HCT116 (cell line): ENCODE measurements around the gene DNAJC2. TPM values are rescaled to one million over a fixed set of nuclear protein-coding genes. Genes with fewer than 3 reads are reported as not detected.

Source experiments
- ATAC-seq: fragments of 200-7000 bp; cut with Tn5 transposase; 2 replicates; pipeline ENCODE4 v1.9.1; 2020; ENCODE audit warnings: mild to moderate bottlenecking, moderate library complexity
- BruUV-seq: library from RNA; stranded (reverse); fragments of 400-500 nt; replicated peaks from 2 replicates; lab custom pipeline; 2021; lab: Mats Ljungman, UMichigan
- CTCF ChIA-PET: fragments of 300-600 bp; sonication (Branson Sonifier 250); formaldehyde crosslinking; loops from one replicate; lab custom pipeline; 2021; ENCODE audit warnings: antibody characterized with exemption; lab: Charles Lee
- POLR2A ChIA-PET: fragments of 300-600, 350-600 bp; sonication (Branson Sonifier 250); formaldehyde crosslinking; loops from one replicate; lab custom pipeline; 2021; ENCODE audit warnings: antibody characterized with exemption; lab: Charles Lee
- RAD21 ChIA-PET, 2 experiments: fragments of 300-600 bp; sonication (Branson Sonifier 250); formaldehyde crosslinking; loops; one replicate each; lab custom pipeline; 2023; ENCODE audit warnings: low total read pairs in 2 of 2; ENCODE audit not compliant: uncharacterized antibody in 2 of 2, unreplicated experiment in 2 of 2, low non-redundant PET in 1 of 2; lab: Charles Lee
- DNase-seq: peaks from one replicate; pipeline ENCODE4 v3.0.0-alpha.2; 2010; ENCODE audit warnings: low read depth, low spot score
- H2AFZ ChIP-seq: fragments of 200-600 bp; shearing (Covaris generic), sonication (generic); 2 replicates; pipeline ENCODE4 v1.6.1; 2017; ENCODE audit warnings: low read depth, mixed run types, mixed read lengths, antibody characterized with exemption, low read length; ENCODE audit not compliant: poor library complexity, severe bottlenecking
- H3K27ac ChIP-seq: 2 replicates; pipeline ENCODE4 v1.5.1; 2012; ENCODE audit warnings: low read depth, low read length
- H3K27me3 ChIP-seq: fragments of 200-600 bp; sonication (generic); 2 replicates; pipeline ENCODE4 v1.6.1; 2016; ENCODE audit warnings: mixed run types, low read length, mixed read lengths; ENCODE audit not compliant: insufficient read depth
- H3K36me3 ChIP-seq, 2 experiments: fragments of 200-500 bp in 1 of 2; fragments of 200-600 bp in 1 of 2; sonication (Bioruptor generic) in 1 of 2; sonication (generic) in 1 of 2; 2 replicates each; pipeline versions ENCODE4 v1.5.1 to v1.6.1; 2014 to 2016; ENCODE audit warnings: low read length in 2 of 2, inconsistent platforms in 1 of 2, mixed read lengths in 1 of 2, mixed run types in 1 of 2; ENCODE audit not compliant: insufficient read depth in 2 of 2, control insufficient read depth in 1 of 2
- H3K4me1 ChIP-seq, 2 experiments: fragments of 200-600 bp in 1 of 2; sonication (generic) in 1 of 2; 2 replicates each; pipeline versions ENCODE4 v1.5.1 to v1.6.1; 2012 to 2017; ENCODE audit warnings: low read length in 2 of 2, inconsistent platforms in 1 of 2, mild to moderate bottlenecking in 1 of 2, mixed read lengths in 1 of 2, mixed run types in 1 of 2, moderate library complexity in 1 of 2; ENCODE audit not compliant: insufficient read depth in 2 of 2, control insufficient read depth in 1 of 2
- H3K4me2 ChIP-seq: fragments of 200-600 bp; sonication (generic); 2 replicates; pipeline ENCODE4 v1.6.1; 2017; ENCODE audit warnings: mixed run types, low read length, mixed read lengths
- H3K4me3 ChIP-seq, 2 experiments: fragments of 200-600 bp in 1 of 2; sonication (generic) in 1 of 2; replicated peaks in 1 of 2; 2 replicates each; pipeline ENCODE4 v1.5.1; 2011 to 2016; ENCODE audit warnings: low read length in 2 of 2, control low read depth in 1 of 2, low read depth in 1 of 2, mild to moderate bottlenecking in 1 of 2, mixed read lengths in 1 of 2, mixed run types in 1 of 2
- H3K79me2 ChIP-seq: fragments of 200-600 bp; sonication (generic); 2 replicates; pipeline ENCODE4 v1.6.1; 2017; ENCODE audit warnings: mild to moderate bottlenecking, mixed run types, low read length, moderate library complexity, mixed read lengths; ENCODE audit not compliant: insufficient read depth
- H3K9ac ChIP-seq: fragments of 200-600 bp; sonication (generic); 2 replicates; pipeline ENCODE4 v1.6.1; 2016; ENCODE audit warnings: low read length, mixed read lengths
- H3K9me2 ChIP-seq: fragments of 200-600 bp; sonication (generic), shearing (Covaris generic); 2 replicates; pipeline ENCODE4 v1.6.1; 2017; ENCODE audit warnings: mixed run types, mild to moderate bottlenecking, moderate library complexity; ENCODE audit not compliant: insufficient read depth
- H3K9me3 ChIP-seq, 2 experiments: fragments of 200-500 bp in 1 of 2; fragments of 200-600 bp in 1 of 2; sonication (Bioruptor generic) in 1 of 2; sonication (generic) in 1 of 2; 2 replicates each; pipeline ENCODE4 v1.6.1; 2014 to 2017; ENCODE audit warnings: low read length in 2 of 2, mixed read lengths in 2 of 2, inconsistent platforms in 1 of 2, low read depth in 1 of 2, mild to moderate bottlenecking in 1 of 2, mixed run types in 1 of 2, moderate library complexity in 1 of 2; ENCODE audit not compliant: control insufficient read depth in 1 of 2, insufficient read depth in 1 of 2
- H4K20me1 ChIP-seq: fragments of 200-600 bp; sonication (generic), shearing (Covaris generic); 2 replicates; pipeline ENCODE4 v1.6.1; 2017; ENCODE audit warnings: mixed run types, mild to moderate bottlenecking, moderate library complexity; ENCODE audit not compliant: insufficient read depth
- CBX3 ChIP-seq: IDR thresholded peaks from 2 replicates; pipeline ENCODE4 v1.6.1; 2012; ENCODE audit warnings: low read depth
- CEBPB ChIP-seq: IDR thresholded peaks from 2 replicates; pipeline ENCODE4 v1.6.1; 2012; ENCODE audit warnings: low read depth
- CTCF ChIP-seq, 3 experiments: fragments of 200-600 bp in 1 of 3; sonication (generic) in 1 of 3; IDR thresholded peaks in 2 of 3; conservative IDR thresholded peaks in 1 of 3; 2 replicates each; pipeline ENCODE4 v1.5.1; 2012 to 2017; ENCODE audit warnings: low read depth in 2 of 3, low read length in 2 of 3, antibody characterized with exemption in 1 of 3, borderline replicate concordance in 1 of 3, control low read depth in 1 of 3, mild to moderate bottlenecking in 1 of 3, mixed read lengths in 1 of 3, mixed run types in 1 of 3, moderate library complexity in 1 of 3; ENCODE audit not compliant: insufficient read depth in 1 of 3
- EGR1 ChIP-seq: IDR thresholded peaks from 2 replicates; pipeline ENCODE4 v1.6.1; 2012; ENCODE audit warnings: low read depth
- EZH2 ChIP-seq: fragments of 200-600 bp; sonication (generic); IDR thresholded peaks from 2 replicates; pipeline ENCODE4 v1.6.1; 2017; ENCODE audit warnings: antibody characterized with exemption, mixed run types
- EZH2phosphoT487 ChIP-seq: fragments of 200-600 bp; IDR thresholded peaks from 2 replicates; pipeline ENCODE4 v1.6.1; 2018; ENCODE audit warnings: antibody characterized with exemption, borderline replicate concordance
- FOSL1 ChIP-seq: IDR thresholded peaks from 2 replicates; pipeline ENCODE4 v1.6.1; 2012; ENCODE audit warnings: low read depth
- MAX ChIP-seq: IDR thresholded peaks from 2 replicates; pipeline ENCODE4 v1.6.1; 2012
- POLR2A ChIP-seq: IDR thresholded peaks from 2 replicates; pipeline ENCODE4 v1.7.0; 2011; ENCODE audit warnings: borderline replicate concordance; ENCODE audit not compliant: insufficient read depth, insufficient read length; ENCODE audit errors: extremely low read depth
- POLR2AphosphoS5 ChIP-seq: IDR thresholded peaks from 2 replicates; pipeline ENCODE4 v1.6.1; 2011; ENCODE audit warnings: mild to moderate bottlenecking, low read depth, low read length, moderate library complexity
- RAD21 ChIP-seq: IDR thresholded peaks from 2 replicates; pipeline ENCODE4 v1.6.1; 2012; ENCODE audit warnings: low read depth, mild to moderate bottlenecking
- SIN3A ChIP-seq: IDR thresholded peaks from 2 replicates; pipeline ENCODE4 v1.6.1; 2012; ENCODE audit warnings: low read depth
- SRF ChIP-seq: IDR thresholded peaks from 2 replicates; pipeline ENCODE4 v1.6.1; 2012; ENCODE audit warnings: low read depth
- TCF7L2 ChIP-seq: IDR thresholded peaks from 2 replicates; pipeline ENCODE4 v1.7.0; 2011; ENCODE audit warnings: borderline replicate concordance, inconsistent platforms; ENCODE audit not compliant: insufficient read depth, insufficient read length; ENCODE audit errors: extremely low read depth
- YY1 ChIP-seq: IDR thresholded peaks from 2 replicates; pipeline ENCODE4 v1.6.1; 2011; ENCODE audit warnings: low read length, low read depth, moderate library complexity, mild to moderate bottlenecking; ENCODE audit not compliant: insufficient replicate concordance; ENCODE audit errors: extremely low read depth
- ZBTB33 ChIP-seq: IDR thresholded peaks from 2 replicates; pipeline ENCODE4 v1.6.1; 2011; ENCODE audit warnings: mild to moderate bottlenecking, low read length, moderate library complexity; ENCODE audit not compliant: insufficient replicate concordance; ENCODE audit errors: extremely low read depth
- ZNF274 ChIP-seq: fragments of 200-500 bp; sonication (Bioruptor generic); IDR thresholded peaks from 2 replicates; pipeline ENCODE4 v1.6.1; 2014; ENCODE audit warnings: mild to moderate bottlenecking, low read depth, low read length, inconsistent platforms
- intact Hi-C: fragments of 100-400 bp; cut with micrococcal nuclease; formaldehyde crosslinking; loops from 2 replicates; pipeline ENCODE4 v1.10.0; 2022
- total RNA-seq: library from RNA; stranded (reverse); gene quantifications from one replicate; pipeline ENCODE4 v1.2.1, GENCODE V29; 2021; ENCODE audit not compliant: unreplicated experiment

The DNAJC2 gene
- total RNA-seq, 1 experiment from 2014 or later = 40.2 TPM

GRCh38 chr7:103373866-103374643 is 29.5 kb upstream of the DNAJC2 start:
- H3K36me3 ChIP-seq = peaks cover 0 to 2% of the 10 kb centered on the region in 2 experiments; a peak in 1 of 4 replicates
- DNase-seq = no peak
- H4K20me1 ChIP-seq = no peaks in the 10 kb centered on the region
- 0 out of 2 replicates have a peak, but pooled peaks cover 13% of the 10 kb centered on the region for H3K27me3 ChIP-seq
- H3K9ac ChIP-seq = no peak overlapping the region
- H3K27ac ChIP-seq = no peak overlapping the region
- ChIA-PET POLR2A (no interaction called here), RAD21 (no interaction called here), CTCF (interaction anchor here (0.5 kb wide), 1 partner anchor 68 kb away, joined by 3 read pairs; no protein-coding TSS in a partner anchor)
- no peak overlapping the region for H3K4me2 ChIP-seq
- no peak overlapping the region for H3K4me3 ChIP-seq
- no peak for ATAC-seq
- H3K9me3 ChIP-seq = no peaks in the 10 kb centered on the region
- H3K4me1 ChIP-seq = no peaks in the 10 kb centered on the region
- intact Hi-C loops = no loop called here
- no peaks in the 10 kb centered on the region for H3K79me2 ChIP-seq
- TF ChIP-seq POLR2AphosphoS5 = no peak
- no peak for TF ChIP-seq SRF
- TF ChIP-seq EGR1 = no peak
- TF ChIP-seq EZH2 = no peak
- TF ChIP-seq EZH2phosphoT487 = no peak
- TF ChIP-seq FOSL1 = no peak
- TF ChIP-seq SIN3A = no peak
- TF ChIP-seq RAD21 = no peak
- TF ChIP-seq CTCF (IDR thresholded peaks at IDR 0.05 in 2 of 3, conservative IDR thresholded peaks at IDR 0.05 in 1 of 3; ENCODE audit: borderline replicate concordance in 1 of 3, insufficient read depth in 1 of 3, low read depth in 2 of 3, low read length in 2 of 3) = no peak
- TF ChIP-seq ZNF274 = no peak
- no peak for TF ChIP-seq CEBPB
- TF ChIP-seq MAX = no peak
- no peak for TF ChIP-seq TCF7L2
- TF ChIP-seq YY1 = no peak
- no peak for TF ChIP-seq POLR2A
- no peak for TF ChIP-seq ZBTB33
- TF ChIP-seq CBX3 = no peak
- no TSS peak for BruUV-seq
- no peak overlapping the region for H2AFZ ChIP-seq
- H3K9me2 ChIP-seq = no peaks in the 10 kb centered on the region
